ENCODE data around the gene NHS.
"Not testable (repeated sequence)": the region's sequence is repeated elsewhere in the genome, so short reads cannot be mapped to it uniquely, and the experiment has no call there.

NHS gene

GRCh38 chrX:17409566-17410290 lies 34.7 kb downstream of the NHS start:
- DNase-seq: no peak

DNA sequence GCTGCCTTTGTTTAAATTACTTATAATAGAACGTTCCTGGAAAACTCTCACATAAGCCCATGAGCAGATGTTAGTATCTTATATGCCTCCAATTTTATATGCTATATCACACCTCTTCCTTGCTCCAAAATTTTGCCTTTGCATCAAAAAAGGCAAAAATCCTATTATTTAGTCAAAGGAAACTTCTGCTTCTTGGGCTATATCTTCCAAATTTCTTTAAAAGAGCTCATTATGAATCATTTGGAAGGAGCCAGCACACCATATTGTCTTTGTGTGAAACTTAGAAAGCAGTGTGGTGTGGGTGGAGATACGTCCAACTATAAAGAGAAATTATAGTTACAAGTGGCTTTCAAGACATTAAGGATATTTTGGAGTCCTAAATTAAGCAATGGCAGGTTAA lies 35.7 kb downstream of the NHS start:
- no peak for DNase-seq

DNA sequence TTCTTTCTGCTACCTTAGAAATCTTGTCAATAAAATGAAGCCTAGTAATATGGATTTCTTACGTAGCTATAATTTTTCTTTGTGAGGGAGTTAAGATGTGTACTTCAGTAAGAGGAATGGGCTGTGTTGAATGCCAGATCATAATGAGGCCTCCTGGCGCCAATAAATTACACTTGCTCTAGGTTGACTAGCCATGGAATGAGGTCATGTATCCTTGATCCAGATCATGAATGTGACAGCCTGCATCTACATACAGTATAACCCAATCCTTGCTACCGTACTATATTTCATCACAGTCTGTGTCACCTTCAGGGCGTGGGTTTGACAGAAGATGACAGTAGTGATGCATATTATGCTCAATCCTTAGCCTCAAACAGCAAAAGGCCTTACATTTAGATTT lies 36.2 kb downstream of the NHS start:
- no peak for DNase-seq

DNA sequence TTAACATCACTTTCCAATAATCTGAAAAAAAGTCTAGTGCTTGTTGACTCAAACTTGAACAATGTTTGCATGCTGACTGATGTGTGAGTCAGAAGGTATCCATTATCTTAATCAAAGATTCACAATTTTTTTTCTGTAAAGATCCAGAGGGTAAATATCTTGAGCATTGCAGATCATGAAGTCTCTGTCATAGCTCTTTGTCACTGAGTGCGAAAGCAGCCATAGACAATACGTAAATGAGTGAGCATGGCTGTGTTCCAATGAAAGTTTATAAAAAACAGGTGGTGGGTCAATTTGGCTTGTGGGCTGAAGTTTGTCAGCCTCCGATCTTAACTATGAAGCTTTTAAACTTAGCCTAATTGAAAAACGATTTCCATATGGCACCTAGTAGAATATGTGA lies 37.7 kb downstream of the NHS start:
- DNase-seq: no peak

GRCh38 chrX:17413228-17413627 lies 38.2 kb downstream of the NHS start:
- no peak for DNase-seq

DNA sequence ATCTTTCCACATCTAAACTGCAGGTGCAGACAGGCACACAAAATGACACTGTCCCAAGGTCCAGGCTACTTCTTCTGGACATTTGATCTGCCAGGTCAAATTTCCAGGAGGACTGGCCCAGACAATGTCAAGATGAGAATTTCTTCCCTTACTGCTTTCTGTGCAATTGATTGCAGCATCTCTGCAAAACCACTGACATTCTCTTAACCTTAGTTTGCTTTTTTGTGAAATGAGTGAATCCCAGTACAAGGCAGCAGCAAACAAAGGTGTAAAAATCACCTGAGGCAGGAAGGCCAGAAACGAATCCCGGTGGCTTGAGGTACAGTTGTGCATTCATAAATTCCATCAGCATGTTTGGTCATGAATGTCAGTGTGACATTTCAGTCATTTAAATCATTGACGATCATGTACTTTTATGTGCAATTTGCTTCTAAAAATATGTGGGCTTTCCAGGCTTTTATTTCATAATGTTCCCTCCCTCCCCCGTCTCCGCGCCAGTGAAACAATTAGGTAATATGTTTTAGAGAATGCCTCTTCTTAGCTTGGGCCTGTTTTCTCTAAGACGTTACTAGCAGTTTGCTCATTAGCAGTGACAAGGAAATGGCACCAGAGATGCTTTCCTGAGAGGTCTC lies 39.1 kb downstream of the NHS start:
- no peak for DNase-seq

- DNase-seq: no peak
Measured at GRCh38 chrX:17414839-17415238, 39.8 kb downstream of the NHS start.

DNA sequence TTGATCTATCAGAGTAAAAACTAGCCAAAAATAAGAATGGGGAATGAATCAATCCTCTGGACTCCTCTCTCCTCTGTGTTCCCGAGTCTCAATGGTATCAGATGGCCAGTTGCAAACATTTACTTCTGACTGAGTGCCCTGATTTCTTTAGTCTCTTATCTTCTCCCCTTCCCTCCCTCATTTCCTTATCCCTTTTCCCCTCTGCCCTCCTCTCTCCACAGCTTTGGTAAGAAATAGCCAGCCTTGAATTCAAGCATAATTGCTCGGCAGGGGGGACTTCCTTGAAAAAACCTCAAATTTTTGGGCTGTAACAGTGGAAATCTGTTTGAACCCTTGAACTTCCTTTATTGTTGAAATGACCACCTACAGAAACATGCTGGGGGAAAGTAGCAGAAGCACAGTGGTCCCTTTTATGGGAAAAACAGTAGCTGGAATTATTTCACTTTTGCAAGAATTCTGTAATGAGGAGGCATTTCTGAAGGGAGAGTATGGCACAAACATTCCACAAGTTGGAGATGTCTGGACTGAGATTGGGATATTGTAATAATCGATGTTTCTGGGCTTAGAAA lies 40.3 kb downstream of the NHS start:
- no peak for DNase-seq

- no peak for DNase-seq
Measured at GRCh38 chrX:17417372-17417771, 42.4 kb downstream of the NHS start.

DNA sequence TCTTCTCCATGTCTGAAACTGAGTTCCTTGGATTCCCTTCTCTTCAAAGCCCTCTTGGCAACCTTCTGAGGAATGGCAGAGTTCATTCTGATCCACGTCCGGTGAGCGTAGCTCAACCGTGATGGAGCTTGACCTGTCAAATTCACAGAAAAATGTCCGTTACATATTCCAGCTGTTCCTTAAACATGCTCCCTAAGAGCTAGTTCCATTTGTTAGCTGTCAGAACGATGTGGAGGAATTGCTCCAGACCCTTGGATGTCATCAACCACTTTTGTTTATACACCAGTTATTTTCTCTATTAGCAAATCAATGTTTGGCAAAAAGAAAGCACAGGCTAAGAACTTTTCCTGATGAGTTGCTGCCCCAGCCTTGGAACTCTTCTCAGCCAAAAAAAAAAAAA lies 50.1 kb downstream of the NHS start:
- no peak for DNase-seq

DNA sequence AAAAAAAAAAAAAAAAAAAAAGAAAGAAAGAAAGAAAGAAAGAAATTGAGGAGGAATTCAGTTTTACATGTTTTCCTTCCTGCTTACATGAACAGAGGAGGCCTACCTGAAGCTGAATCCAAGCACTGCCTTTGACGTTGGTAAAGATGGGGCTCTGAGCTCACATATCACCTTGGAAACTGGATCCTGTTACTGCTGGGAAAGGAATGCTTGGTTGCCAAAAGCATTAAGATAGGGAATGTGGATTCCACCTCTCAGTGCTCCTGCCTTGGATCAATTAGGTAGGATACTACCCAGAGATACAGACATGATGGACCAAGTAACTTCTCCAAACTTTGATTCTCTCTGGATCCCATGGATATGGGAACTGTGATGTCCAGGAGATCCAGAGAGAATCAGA lies 50.6 kb downstream of the NHS start:
- DNase-seq: no peak

DNA sequence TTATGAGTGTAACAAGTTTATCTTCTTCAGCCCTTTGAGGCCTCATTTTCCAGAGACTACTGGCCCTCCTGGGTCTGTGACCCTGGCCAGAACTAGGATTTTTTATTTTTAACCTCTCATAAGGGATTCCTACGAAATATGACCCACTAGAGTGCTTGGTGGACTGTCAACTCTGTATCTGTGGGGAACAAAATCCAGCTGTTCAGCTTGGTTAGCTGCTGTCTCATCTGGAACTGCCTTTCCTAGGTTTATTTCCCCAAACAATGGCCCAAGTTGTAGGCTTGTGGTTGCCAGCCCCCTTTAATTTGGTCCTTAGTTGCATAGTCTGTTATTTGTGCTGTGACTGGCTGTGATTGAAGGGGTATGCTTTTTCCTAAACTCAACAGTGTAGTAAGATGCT lies 56.2 kb downstream of the NHS start:
- no peak for DNase-seq

DNA sequence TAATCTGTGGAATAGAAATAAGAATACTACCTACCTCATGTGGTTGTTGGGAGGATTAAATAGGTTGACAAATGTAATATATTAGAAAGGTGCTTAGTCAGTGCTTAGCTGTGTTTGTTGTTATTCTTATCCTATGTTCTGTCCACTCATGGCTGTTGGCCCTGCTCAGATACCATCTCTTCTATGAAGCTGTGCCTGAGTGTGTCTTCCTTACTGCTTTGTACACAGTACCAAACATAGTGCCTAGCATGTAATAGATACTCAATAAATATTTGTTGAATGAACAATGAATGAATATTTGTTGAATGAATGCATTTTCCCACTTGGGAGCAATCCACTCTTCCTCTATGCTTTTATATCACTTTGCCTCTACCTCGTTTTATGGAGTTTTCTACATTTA lies 57.2 kb downstream of the NHS start:
- DNase-seq: no peak

GRCh38 chrX:17433965-17434364 lies 59.0 kb downstream of the NHS start:
- no peak for DNase-seq

DNA sequence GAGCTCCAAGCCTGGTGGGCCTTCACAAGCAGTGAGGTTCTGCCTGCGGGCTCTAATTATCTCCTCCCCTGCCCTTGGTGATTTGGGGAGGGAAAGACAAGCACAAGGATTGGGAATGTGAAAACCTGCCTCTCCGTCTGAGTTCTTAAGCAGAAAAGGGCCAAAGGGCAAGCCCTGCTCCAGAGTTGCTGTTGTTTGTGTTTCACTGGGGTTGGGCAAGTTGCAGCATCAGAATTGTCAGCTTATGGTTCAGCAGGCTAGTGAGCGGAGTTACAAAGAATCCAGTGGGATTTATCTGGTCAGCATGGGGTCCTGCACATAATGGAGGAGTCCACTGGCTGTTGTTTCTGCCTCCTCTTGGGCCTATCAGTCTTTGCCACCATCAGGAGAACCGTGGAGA lies 60.5 kb downstream of the NHS start:
- no peak for DNase-seq

- DNase-seq: no peak
Measured at GRCh38 chrX:17438221-17438620, 63.2 kb downstream of the NHS start.

DNA sequence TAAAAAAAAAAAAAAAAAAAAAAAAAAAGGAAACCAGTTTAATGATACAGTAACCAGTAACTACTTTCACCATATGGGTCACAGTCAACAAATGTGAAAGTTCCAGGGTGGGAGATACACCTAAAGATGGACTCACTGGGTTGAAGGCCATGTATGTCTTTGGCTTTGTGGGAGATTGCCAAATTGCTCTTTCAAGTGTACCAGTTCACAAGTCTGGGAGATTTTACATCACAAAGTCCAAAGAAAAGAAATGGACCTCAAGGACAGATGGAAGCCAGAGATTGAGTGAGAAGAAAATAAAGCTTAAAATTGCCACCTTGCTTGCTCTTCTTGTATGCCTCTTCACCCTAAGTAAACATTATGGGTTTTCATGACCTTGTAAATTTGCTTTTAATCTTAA lies 65.3 kb downstream of the NHS start:
- DNase-seq: no peak

GRCh38 chrX:17440836-17441235 lies 65.8 kb downstream of the NHS start:
- no peak for DNase-seq

GRCh38 chrX:17441965-17442364 lies 67.0 kb downstream of the NHS start:
- no peak for DNase-seq

GRCh38 chrX:17442898-17443297 lies 67.9 kb downstream of the NHS start:
- no peak for DNase-seq

GRCh38 chrX:17443556-17443955 lies 68.6 kb downstream of the NHS start:
- DNase-seq: no peak

DNA sequence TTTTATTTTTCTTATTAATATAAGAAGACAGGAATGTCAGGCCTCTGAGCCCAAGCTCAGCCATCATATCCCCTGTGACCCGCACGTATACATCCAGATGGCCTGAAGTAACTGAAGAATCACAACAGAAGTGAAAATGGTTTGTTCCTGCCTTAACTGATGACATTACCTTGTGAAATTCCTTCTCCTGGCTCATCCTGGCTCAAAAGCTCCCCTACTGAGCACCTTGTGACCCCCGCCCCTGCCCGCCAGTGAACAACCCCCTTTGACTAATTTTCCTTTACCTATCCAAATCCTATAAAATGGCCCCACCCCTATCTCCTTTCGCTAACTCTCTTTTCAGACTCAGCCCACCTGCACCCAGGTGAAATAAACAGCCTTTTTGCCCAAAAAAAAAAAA lies 71.3 kb downstream of the NHS start:
- DNase-seq: not testable (repeated sequence)

DNA sequence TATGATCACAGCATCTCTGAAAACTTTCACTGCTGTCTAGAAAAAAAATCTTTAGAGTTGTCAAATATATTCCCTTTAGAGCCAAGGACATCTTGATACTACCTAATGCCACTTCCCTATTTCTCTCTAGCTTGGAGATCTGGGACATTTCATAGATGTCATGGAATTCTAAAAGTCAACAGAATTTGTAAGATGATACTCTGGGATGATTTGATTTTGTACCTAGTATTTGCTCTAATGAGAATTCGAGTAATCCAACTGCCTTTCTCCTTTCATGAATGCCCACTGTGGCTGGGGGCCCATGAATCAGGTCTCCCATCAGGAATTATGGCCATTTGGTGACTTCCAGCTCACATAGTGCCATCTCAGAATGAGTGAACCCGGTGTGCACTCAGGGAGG lies 73.2 kb downstream of the NHS start:
- no peak for DNase-seq

DNA sequence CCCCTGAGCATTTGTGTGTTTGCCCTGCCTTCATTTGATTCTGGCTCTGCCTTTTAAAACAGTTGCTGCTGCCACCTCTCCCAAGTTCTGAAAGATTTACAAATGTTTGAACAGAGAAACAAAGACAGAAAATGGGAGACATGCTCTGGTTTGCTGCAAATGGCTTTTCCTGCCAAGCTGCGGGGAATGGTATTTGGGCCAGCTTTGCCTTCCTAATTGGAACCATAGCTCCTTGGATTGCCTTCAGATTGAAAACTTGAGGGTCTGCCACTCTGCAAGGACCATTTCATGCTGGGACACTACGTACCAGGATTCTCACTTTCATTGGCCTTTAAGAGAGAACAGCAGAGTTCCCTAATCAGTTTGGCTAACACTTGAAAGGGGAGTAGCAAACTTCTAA lies 74.9 kb downstream of the NHS start:
- DNase-seq: no peak

- DNase-seq: no peak
Measured at GRCh38 chrX:17453788-17454187, 78.8 kb downstream of the NHS start.

Data from activated gamma-delta T cell treated with Interleukin-2 at 50 U/mL for 16 hours (primary cell).